Measurements from ENCODE around the gene HCRT.

HCRT gene

DNA sequence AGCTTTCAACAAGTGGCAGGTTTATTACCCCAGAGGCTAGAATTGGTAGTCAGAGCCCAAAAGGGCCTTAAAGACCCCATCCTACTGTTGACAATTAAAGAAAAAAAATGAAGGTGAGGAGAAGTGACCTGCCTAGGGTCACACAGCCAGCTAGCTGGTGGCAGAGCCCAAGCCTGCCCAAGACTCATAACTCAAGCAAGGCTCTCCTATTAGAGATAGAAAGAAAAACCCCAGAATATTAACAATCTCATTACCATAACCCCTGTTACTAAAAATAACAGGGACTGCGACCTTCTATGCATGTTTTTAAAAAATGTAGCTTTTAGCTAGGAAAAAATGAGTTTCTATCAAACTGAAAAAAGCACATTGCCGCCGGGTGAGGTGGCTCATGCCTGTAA lies 48.6 kb downstream of the HCRT start:
- Histone ChIP-seq H3K4me1 (peaks cover 0 to 69% (median 39%) of the 10 kb centered on the region in 4 donors), H3K27me3 (no peaks in the 10 kb centered on the region), H3K36me3 (peaks cover 4 to 19% (median 7%) of the 10 kb centered on the region in 3 donors), H3K27ac (no peak overlapping the region), H3K4me3 (no peak overlapping the region), H3K9me3 (no peaks in the 10 kb centered on the region)
- DNase-seq, result no peak
- intact Hi-C loops (cut with DNase I; ENCODE audit: low total_unique reads), result no loop called here
- TF ChIP-seq, protein P1, sequence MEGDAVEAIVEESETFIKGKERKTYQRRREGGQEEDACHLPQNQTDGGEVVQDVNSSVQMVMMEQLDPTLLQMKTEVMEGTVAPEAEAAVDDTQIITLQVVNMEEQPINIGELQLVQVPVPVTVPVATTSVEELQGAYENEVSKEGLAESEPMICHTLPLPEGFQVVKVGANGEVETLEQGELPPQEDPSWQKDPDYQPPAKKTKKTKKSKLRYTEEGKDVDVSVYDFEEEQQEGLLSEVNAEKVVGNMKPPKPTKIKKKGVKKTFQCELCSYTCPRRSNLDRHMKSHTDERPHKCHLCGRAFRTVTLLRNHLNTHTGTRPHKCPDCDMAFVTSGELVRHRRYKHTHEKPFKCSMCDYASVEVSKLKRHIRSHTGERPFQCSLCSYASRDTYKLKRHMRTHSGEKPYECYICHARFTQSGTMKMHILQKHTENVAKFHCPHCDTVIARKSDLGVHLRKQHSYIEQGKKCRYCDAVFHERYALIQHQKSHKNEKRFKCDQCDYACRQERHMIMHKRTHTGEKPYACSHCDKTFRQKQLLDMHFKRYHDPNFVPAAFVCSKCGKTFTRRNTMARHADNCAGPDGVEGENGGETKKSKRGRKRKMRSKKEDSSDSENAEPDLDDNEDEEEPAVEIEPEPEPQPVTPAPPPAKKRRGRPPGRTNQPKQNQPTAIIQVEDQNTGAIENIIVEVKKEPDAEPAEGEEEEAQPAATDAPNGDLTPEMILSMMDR (IDR thresholded peaks at IDR 0.05), result no peak

DNA sequence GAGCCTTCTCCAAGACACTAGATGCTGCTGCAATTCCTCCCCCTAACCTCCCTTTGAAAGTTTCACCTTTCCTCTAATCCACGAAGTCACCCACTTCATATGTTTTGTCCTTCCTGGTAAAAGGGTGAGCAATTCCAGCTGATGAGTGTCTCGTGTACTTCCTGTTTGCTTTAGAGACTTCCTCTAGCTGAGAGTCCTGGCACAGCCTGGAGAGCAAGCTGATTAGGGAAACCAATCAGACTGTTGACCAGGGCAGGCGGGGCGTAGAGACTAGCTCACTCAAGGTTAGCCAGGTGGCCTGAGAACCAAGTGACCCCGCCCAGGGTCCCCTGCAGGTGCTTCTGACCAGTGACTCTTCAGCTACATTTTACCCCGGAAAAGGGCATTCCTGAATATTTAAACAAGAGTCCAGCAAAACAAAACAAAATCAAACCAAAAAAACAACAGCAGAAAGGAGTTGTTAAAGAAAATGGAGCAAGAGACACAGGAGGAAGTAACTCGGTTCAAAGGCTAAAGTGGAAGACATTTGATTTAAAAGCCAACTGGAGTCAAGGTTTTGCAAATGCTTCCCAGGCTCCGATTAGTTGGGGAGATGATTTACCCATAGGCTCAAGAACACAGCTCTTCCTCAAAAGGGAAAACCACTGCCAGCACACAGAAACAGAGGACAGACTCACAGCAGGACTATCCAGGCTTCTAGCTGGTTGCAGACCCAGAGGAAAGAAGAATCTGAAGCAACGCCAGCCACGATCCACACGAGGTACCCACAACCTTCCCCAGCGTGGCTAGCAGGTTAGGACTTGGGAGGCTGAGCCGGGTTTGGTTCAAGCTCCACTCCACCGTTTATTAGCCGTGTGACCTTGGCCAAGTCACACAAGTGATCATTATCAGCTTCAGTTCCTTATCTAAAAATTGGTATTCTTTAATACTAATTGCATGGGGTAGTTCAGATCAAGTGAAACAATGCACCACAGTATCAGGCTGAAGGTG lies 49.3 kb downstream of the HCRT start:
- no peak overlapping the region for H3K27ac ChIP-seq
- intact Hi-C loops (cut with DNase I; ENCODE audit: low total_unique reads), result no loop called here
- no peaks in the 10 kb centered on the region for H3K27me3 ChIP-seq
- H3K36me3 ChIP-seq, result peaks cover 0 to 12% (median 7%) of the 10 kb centered on the region in 3 donors
- no peaks in the 10 kb centered on the region for H3K9me3 ChIP-seq
- no peak overlapping the region for H3K4me3 ChIP-seq
- DNase-seq, result peak; percentile 59 to 78
- TF ChIP-seq, protein P1 (IDR thresholded peaks at IDR 0.05), result no peak
- H3K4me1 ChIP-seq, result peaks cover 0 to 66% (median 38%) of the 10 kb centered on the region in 4 donors

DNA sequence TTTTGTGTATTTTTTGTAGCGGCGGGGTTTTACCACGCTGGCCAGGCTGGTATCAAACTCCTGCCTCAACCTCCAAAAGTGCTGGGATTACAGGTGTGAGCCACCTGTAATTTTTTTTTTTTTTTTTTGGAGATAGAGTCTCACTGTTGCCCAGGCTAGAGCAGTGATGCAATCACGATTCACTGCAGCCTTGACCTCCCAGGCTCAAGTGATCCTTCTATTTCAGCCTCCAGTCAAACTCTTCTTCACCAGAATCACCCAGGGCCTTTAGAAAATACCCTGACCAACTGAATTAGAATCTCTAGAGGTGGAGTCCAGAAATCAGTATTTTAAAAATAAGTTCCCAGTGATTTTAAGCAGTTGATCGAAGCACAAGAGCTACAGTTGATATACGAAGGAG lies 50.1 kb downstream of the HCRT start:
- Histone ChIP-seq H3K27ac (no peak overlapping the region), H3K4me1 (peaks cover 0 to 71% (median 38%) of the 10 kb centered on the region in 4 donors), H3K4me3 (no peak overlapping the region), H3K9me3 (no peaks in the 10 kb centered on the region), H3K27me3 (no peaks in the 10 kb centered on the region), H3K36me3 (peaks cover 5 to 10% (median 9%) of the 10 kb centered on the region in 3 donors)
- no peak for DNase-seq
- intact Hi-C loops (cut with DNase I; ENCODE audit: low total_unique reads), result no loop called here
- TF ChIP-seq, protein P1 (IDR thresholded peaks at IDR 0.05), result no peak

Data from tibial artery (tissue), 4 donors.